Esophagus squamous epithelium (tissue), 5 donors: ENCODE data around the gene PACS2. TPM values are rescaled to one million over a fixed set of nuclear protein-coding genes. Genes with fewer than 3 reads are reported as not detected.

Experiments used
- DNase-seq: peaks from one replicate; lab custom pipeline; 2025; lab: John Stamatoyannopoulos, UW
- H3K27ac ChIP-seq, 4 donors: fragments of 200-600 bp; sonication (generic); one replicate each; pipeline ENCODE4 v1.5.1; 2016 to 2019; ENCODE audit warnings: mild to moderate bottlenecking in 1 of 4
- H3K27me3 ChIP-seq, 4 donors: fragments of 200-600 bp; sonication (generic); 1 replicate in 3 of 4; 2 replicates in 1 of 4; pipeline versions ENCODE4 v1.5.1 to v1.6.0; 2017 to 2021; ENCODE audit warnings: antibody characterized with exemption in 1 of 4
- H3K36me3 ChIP-seq, 3 donors: fragments of 200-600 bp; sonication (generic); one replicate each; pipeline ENCODE4 v1.5.1; 2016 to 2019
- H3K4me1 ChIP-seq, 3 donors: fragments of 200-600 bp; sonication (generic); one replicate each; pipeline ENCODE4 v1.5.1; 2017 to 2019
- H3K4me3 ChIP-seq, 4 donors: fragments of 200-600 bp; sonication (generic); 1 replicate in 3 of 4; 2 replicates in 1 of 4; pipeline ENCODE4 v1.5.1; 2016 to 2019; ENCODE audit warnings: mild to moderate bottlenecking in 2 of 4, moderate library complexity in 1 of 4
- H3K9me3 ChIP-seq, 3 donors: fragments of 200-600 bp; sonication (generic); one replicate each; pipeline ENCODE4 v1.5.1; 2016 to 2019
- CTCF ChIP-seq, 6 experiments: fragments of 450-650 bp in 4 of 6; fragments of 200-600 bp in 2 of 6; sonication (generic) in 2 of 6; IDR thresholded peaks; one replicate each; pipeline ENCODE4 v1.5.1; 2016 to 2019; ENCODE audit warnings: antibody characterized with exemption in 6 of 6, mild to moderate bottlenecking in 4 of 6, moderate library complexity in 4 of 6
- POLR2A ChIP-seq, 4 donors: fragments of 450-650 bp; IDR thresholded peaks; one replicate each; pipeline ENCODE4 v1.6.1; 2017; ENCODE audit warnings: antibody characterized with exemption in 4 of 4, mild to moderate bottlenecking in 4 of 4, moderate library complexity in 3 of 4
- WGBS, 2 donors: methylation state at CpG; one replicate each; pipeline ENCODE4 v1.1.5; 2018; 5-methylcytosine and 5-hydroxymethylcytosine counted together
- intact Hi-C: fragments of 100-400 bp; cut with DNase I; formaldehyde crosslinking; loops from one replicate; pipeline ENCODE4 v1.15.0; 2022
- total RNA-seq, 4 donors: library from RNA; depleted of rRNA; stranded (reverse); fragments of >200 nt; gene quantifications; one replicate each; pipeline ENCODE4 v1.1.0, GENCODE V29; 2016
- donor health status: DM: yes; HTN: yes; CAD: no.

Gene PACS2
- total RNA-seq, 4 donors from 2014 or later, result 20.2 to 42.3 (median 30.9) TPM

GRCh38 chr14:105430042-105430441 lies 115.5 kb downstream of the PACS2 start:
- Histone ChIP-seq H3K4me1 (peaks cover 0 to 15% (median 9%) of the 10 kb centered on the region in 3 donors), H3K4me3 (no peak overlapping the region), H3K27me3 (no peaks in the 10 kb centered on the region), H3K9me3 (no peaks in the 10 kb centered on the region), H3K27ac (peak overlapping the region in 2 of 4 donors; percentile 50 to 54), H3K36me3 (peaks cover 0 to 31% (median 0%) of the 10 kb centered on the region in 3 donors)
- 85 to 90% methylated on average over 6 of the region's 6 CpGs for WGBS, 2 donors
- intact Hi-C loops, result no loop called here
- TF ChIP-seq CTCF (IDR thresholded peaks at IDR 0.05), result no peak
- no peak for TF ChIP-seq POLR2A (IDR thresholded peaks at IDR 0.05)
- no peak for DNase-seq

- TF ChIP-seq POLR2A (IDR thresholded peaks at IDR 0.05), result no peak
- no peak for TF ChIP-seq CTCF (IDR thresholded peaks at IDR 0.05)
- intact Hi-C loops, result no loop called here
- 17 to 30% methylated on average over 9 of the region's 9 CpGs for WGBS, 2 donors
- Histone ChIP-seq H3K4me1 (peaks cover 0 to 15% (median 9%) of the 10 kb centered on the region in 3 donors), H3K9me3 (no peaks in the 10 kb centered on the region), H3K27ac (peak overlapping the region in 3 of 4 donors; percentile 29 to 54 (median 50)), H3K27me3 (no peaks in the 10 kb centered on the region), H3K36me3 (peaks cover 0 to 26% (median 0%) of the 10 kb centered on the region in 3 donors), H3K4me3 (no peak overlapping the region)
- DNase-seq, result no peak
Measured at GRCh38 chr14:105430565-105430964, 116.0 kb downstream of the PACS2 start.

- Histone ChIP-seq H3K9me3 (no peaks in the 10 kb centered on the region), H3K27me3 (no peaks in the 10 kb centered on the region), H3K4me1 (peaks cover 0 to 18% (median 9%) of the 10 kb centered on the region in 3 donors), H3K36me3 (peaks cover 0 to 21% (median 0%) of the 10 kb centered on the region in 3 donors), H3K27ac (peak overlapping the region in 2 of 4 donors; percentile 29 to 50), H3K4me3 (no peak overlapping the region)
- intact Hi-C loops, result no loop called here
- 100% methylated on average over 1 of the region's 1 CpG for WGBS, 2 donors
- DNase-seq, result no peak
- TF ChIP-seq POLR2A (IDR thresholded peaks at IDR 0.05), result no peak
- TF ChIP-seq CTCF (IDR thresholded peaks at IDR 0.05), result no peak
Measured at GRCh38 chr14:105431256-105431655, 116.7 kb downstream of the PACS2 start.

- H3K9me3 ChIP-seq, result no peaks in the 10 kb centered on the region
- no peaks in the 10 kb centered on the region for H3K27me3 ChIP-seq
- no peak overlapping the region for H3K27ac ChIP-seq
- peaks cover 0 to 32% (median 9%) of the 10 kb centered on the region in 3 donors for H3K4me1 ChIP-seq
- H3K36me3 ChIP-seq, result peaks cover 0 to 7% (median 2%) of the 10 kb centered on the region in 3 donors
- no peak for DNase-seq
- no peak overlapping the region for H3K4me3 ChIP-seq
- WGBS, 2 donors, result 89 to 93% methylated on average over 12 of the region's 12 CpGs
- intact Hi-C loops, result no loop called here
- TF ChIP-seq CTCF (IDR thresholded peaks at IDR 0.05) (no peak), POLR2A (IDR thresholded peaks at IDR 0.05) (no peak)
Measured at GRCh38 chr14:105432657-105433056, 118.1 kb downstream of the PACS2 start.

GRCh38 chr14:105433161-105433605 lies 118.6 kb downstream of the PACS2 start:
- intact Hi-C loops, result no loop called here

More at GRCh38 chr14:105433161-105433605, 118.6 kb downstream of the PACS2 start:
- Histone ChIP-seq H3K36me3 (peaks cover 0 to 7% (median 4%) of the 10 kb centered on the region in 3 donors), H3K9me3 (no peaks in the 10 kb centered on the region), H3K27me3 (no peaks in the 10 kb centered on the region), H3K27ac (no peak overlapping the region), H3K4me3 (no peak overlapping the region), H3K4me1 (peaks cover 0 to 38% (median 9%) of the 10 kb centered on the region in 3 donors)
- 79 to 87% methylated on average over 7 to 9 of the region's 17 CpGs for WGBS, 2 donors
- DNase-seq, result no peak
- TF ChIP-seq CTCF (IDR thresholded peaks at IDR 0.05) (no peak), POLR2A (IDR thresholded peaks at IDR 0.05) (no peak)
